Cardiac septum (tissue), 1 donor: ENCODE measurements around the gene KIF16B. TPM values are rescaled to one million over a fixed set of nuclear protein-coding genes. Genes with fewer than 3 reads are reported as not detected.
"Not testable (repeated sequence)": the region's sequence is repeated elsewhere in the genome, so short reads cannot be mapped to it uniquely, and the experiment has no call there.

ENCODE experiments used
- DNase-seq: peaks from one replicate; pipeline ENCODE4 v3.0.0-alpha.2; 2020; ENCODE audit warnings: low spot score
- intact Hi-C: fragments of 100-400 bp; cut with DNase I; formaldehyde crosslinking; loops from one replicate; pipeline ENCODE4 v1.14.0; 2022
- total RNA-seq: library from RNA; stranded (reverse); fragmentation: NEBNext Ultra II Directional; extraction: Animal tissue kit (Norgen Biotek cat#: 25700); gene quantifications from one replicate; pipeline ENCODE4 v1.2.1, GENCODE V29; 2021
- donor health status: DM: no; HTN: no; CAD: no.

Gene KIF16B
- total RNA-seq, 1 donor from 2014 or later: 19.7 TPM

DNA sequence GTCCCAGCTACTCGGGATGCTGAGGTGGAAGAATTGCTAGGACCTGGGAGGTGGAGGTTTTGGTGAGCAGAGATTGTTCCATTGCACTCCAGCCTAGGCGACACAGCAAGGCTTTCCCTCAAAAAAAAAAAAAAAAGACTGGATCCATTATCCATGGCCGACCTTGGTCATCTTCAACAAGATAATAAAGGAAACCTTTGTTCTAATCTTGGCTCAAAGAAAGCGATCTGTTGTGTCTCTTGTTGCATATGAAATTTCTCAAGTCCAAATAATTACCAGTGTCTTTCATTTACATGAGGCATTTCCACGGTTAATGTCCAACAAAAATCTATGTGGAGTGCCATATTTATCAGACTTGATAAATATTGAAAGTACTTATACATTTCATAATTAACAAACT is 23.7 kb upstream of the KIF16B start:
- DNase-seq: no peak
- intact Hi-C loops: no loop called here

DNA sequence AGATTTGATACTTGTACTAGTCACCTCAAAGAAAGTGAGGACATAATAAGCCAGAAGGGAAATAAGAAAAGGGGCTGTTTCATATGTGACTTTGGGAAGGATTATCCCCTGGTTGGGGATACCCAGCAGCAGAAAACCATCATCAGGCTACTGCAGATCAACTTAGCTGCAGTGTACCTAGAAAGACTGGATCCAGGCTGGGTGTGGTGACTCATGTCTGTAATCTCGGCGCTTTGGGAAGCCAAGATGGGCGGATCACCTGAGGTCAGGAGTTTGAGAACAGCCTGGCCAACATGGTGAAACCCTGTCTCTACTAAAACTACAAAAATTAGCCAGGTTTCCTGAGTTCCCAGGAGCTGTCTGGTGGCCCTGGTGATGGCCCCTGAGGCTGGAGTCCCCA is 23.2 kb upstream of the KIF16B start:
- DNase-seq, intact Hi-C loops: not testable (repeated sequence)

DNA sequence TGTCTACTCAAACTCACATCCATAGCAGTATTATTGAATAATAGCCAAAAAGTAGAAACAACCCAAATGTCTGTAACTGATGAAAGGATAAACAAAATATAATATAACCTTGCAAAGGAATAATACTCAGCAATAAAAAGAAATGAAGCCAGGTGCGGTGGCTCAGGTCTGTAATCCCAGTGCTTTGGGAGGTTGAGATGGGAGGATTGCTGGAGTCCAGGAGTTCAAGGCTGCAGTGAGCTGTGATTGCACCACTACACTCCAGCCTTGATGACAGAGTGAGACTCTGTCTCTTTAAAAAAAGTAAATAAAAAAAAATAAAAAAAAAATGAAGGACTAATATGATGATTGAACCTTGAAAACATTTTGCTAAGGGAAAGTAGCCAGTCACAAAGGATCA is 22.1 kb upstream of the KIF16B start:
- intact Hi-C loops: no loop called here
- no peak for DNase-seq

DNA sequence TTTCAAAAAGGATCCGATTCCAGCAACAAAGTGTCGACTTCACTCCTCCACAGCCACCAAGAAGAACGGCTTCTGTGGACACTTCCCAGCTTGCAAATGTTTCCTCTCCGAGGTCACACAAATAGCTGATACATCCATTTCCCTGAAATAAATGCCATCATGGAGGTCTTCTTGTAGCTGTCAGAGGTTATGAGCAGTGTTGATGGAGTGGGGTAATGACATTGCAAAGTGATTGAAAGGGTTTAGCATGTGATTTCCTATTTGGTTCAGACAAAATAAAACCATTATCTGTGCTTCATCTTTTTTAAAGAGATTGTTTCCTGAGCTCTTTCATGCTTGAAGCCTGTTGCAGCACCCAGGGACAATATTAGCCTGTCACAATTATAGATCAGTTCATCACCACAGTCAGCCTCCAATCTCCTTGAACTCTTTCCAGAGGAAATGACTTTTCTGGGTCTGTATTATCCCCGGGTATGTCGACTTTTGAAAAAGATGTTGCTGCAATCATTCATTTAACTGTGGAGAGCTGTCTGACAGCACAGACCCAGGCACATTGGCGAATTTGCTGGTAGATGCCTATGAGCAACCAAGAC is 16.9 kb upstream of the KIF16B start:
- intact Hi-C loops: no loop called here
- no peak for DNase-seq

DNA sequence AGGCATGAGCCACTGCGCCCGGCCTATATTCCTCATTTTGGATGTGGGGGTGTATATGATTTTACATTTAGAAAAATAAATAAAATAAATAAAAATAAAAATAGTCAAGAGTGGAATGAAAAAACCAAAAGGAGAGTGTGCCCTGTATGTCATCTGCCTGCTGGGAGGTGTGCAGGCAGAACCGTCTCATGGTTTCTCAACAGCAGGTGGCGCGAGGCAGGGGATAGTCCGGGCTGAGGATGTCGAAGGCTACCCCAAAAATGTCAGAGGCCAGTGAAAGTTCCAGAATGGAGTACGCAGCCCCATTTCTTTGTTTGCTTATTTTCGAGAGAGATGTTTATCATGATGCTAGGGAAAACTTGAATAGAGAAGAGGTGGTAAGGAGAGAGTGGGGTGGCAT is 16.4 kb upstream of the KIF16B start:
- intact Hi-C loops: no loop called here

DNA sequence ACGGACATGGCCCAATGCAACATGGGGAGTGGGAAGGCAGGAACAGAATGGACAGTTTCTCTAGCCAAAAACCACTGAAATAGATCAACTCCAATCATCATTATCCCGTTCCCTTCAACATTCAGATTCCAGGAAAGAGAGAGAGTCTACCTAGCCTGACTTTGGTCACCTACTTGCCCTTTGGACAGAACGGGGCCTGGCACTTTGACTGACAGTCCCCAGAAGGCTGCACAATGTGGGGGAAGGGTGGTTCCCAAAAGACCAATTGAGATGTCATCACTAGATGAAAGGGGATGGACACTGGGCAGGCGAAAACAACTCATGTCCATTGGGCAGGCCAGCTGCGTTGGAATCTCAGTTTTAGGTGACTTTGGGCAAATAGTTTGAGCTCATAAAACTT is 15.0 kb upstream of the KIF16B start:
- intact Hi-C loops: no loop called here
- no peak for DNase-seq

More for the DNA sequence above, 16.4 kb upstream of the KIF16B start:
- no peak for DNase-seq

DNA sequence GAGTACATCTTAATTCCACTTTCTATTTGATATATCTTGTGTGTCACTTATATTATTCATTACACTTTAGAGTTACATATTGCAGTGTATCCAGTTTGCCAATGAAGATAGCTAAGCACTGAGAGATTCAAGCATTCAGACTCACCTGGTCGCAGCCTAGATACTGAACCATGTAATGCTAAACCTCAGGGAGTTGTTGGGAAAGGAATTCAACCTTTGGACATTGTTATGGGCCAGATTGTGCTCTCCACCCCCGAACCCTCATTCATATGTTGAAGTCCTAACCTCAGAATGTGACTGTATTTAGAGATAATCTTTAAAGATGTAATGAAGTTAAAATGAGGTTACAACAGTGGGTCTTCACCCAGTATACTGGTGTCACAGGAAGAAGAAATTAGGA is 13.8 kb upstream of the KIF16B start:
- intact Hi-C loops: no loop called here

DNA sequence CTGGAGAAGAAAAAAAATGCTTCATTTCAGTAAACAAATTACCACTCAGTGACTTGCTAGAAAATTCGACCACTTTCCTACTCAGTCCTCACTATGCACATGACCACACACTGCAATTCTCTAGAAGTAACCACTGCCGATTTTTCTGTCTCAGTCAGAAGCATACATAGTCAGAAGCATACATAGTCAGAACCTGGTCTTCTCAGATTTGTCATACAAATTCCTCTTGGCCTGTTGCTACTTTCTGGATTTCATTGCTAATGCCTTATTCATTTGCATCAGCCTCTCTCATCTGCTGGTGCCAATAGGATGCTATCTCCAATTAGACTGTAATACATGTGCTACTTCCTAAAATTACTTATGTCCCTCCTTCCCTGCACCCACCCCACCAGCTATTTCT is 10.2 kb upstream of the KIF16B start:
- no peak for DNase-seq
- intact Hi-C loops: no loop called here

More for the DNA sequence above, 13.8 kb upstream of the KIF16B start:
- DNase-seq: no peak

DNA sequence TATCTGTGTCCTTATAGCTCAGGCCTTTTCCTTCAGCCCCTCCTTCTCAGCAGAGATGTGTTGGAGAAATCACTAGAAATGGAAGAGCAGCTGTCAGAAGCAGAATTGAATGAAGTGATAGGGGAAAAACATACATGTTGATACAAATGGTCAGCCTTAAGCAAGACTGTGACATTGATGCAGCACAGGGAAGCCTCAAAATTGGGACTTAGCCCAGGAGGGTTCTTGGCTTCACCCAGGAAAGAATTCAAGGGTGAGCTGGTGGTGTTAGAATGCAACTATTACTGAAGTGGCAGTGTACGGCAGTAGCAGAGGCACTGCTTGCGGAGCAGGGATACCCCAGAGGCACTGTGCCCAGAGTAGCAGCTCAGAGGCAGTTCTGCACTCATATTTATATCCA is 8.0 kb upstream of the KIF16B start:
- DNase-seq: no peak
- intact Hi-C loops: no loop called here

DNA sequence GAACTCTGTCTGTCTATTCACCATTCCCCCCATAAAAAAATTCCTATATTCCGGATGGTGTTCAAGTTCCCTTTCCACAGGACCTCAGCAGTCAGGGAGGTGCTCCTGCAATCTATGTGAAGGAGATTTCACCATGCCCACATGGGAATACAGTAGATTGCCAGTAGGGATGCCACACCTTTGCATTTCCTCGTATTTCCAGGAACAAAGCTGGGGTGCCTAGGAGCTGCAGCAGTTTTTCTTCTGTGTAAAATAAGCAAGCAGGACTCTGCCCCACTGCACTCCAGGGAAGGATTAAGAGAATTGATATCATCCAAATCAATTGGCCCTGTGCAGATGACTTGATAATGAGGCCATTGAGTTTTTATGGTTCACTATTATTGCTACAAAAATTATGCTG is 7.4 kb upstream of the KIF16B start:
- no peak for DNase-seq
- intact Hi-C loops: no loop called here

DNA sequence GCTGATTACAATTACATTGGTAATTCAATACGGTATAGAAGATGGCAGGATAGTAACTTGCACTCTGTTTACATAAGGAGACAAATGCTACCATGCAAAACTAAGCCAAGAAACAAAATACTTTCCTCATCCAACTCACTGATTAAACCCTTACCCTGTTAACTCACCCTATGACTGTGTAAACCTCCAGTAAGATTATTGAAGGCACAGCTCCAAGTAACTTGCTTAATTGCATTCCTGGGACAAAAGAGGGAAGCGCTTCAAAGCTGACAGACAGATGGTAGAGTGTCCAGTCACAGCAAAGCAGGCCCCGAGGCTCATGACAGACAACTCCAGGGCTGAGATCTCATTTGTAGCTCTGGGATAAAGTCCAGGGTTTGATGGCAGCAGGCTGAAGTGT is 6.9 kb upstream of the KIF16B start:
- intact Hi-C loops: no loop called here
- no peak for DNase-seq

DNA sequence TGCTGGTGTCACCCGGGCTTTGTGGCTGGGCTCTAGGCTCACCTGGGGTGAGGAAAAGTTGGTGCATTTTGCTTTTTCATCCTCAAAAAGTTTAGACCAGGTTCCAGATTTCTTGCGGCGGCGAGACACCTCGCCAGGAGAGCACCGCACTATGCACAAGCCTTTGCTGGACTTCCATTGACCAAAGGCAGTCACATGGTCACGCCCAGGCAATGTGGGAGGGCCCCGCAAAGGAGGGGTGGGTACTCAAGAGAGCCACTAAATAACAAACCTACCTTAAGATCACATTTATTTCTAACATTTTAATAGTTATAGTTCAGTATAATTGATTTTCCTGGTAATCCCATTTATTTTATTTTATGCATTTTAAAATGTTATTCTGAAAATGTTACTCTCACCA is 3.0 kb upstream of the KIF16B start:
- no peak for DNase-seq
- intact Hi-C loops: no loop called here

DNA sequence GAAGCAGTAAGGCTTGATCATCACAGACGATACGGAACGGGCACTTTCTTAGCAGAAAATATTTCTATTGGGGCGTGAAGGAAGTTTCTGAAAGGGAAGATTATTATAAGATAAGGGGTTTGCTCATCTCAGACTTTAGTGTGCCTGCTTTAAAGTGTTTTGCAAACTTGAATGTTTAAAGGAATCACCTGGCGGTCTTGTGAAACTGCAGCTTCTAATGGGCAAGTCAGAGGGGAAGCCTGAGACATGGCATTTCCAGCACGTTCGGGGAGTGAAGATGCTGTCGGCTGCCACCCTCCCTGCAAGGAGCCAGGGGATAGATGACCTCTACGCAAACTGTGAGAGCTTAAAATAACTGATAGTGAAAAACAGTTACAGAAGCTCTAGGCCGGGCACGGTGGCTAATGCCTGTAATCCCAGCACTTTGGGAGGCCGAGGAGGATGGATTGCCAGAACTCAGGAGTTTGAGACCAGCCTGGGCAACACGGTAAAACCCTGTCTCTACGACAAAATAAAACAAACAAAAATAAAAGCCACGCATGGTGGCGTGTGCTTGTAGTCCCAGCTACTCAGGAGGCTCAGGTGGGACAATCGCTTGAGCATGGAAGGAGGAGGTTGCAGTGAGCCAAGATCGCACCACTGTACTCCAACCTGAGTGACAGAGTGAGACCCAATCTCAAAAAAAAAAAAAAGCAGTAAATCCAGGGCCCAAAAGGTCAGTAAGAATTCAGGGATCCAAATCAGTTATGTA is 2.3 kb upstream of the KIF16B start:
- intact Hi-C loops: no loop called here
- DNase-seq: no peak

DNA sequence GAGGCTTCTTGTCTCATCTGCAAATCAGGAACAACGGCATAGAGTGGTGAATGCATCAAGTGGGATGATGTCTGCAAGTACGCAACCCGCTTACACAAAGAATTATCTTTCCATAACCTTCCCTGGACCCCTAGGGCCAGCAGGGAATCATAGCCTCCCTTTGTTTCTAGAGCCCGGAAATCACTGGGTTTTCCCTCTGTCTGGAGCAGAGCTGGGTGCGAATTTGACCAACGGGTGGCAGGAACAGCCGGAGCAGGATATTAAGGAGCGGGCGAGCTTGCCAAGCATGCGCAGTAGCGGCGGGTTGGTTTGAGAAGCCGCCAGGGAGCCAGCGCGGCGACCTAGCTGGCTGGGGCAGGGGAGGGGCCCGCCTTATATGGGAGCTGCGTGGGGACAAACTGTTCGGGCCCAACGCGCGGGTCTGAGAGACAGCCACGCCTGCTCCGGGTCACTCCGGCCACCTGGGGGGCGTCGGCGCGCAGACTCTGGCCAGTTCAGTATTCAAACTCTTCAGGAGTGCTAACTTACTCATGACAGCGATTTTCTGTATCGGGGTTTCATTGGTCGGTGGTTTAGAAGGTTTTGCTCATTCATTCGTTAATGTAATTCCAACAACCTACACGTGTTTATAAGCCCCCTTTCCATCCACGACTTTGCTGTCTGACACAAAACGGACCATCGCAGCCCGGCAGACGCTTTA is 1.6 kb upstream of the KIF16B start:
- peak; percentile 96 for DNase-seq
- intact Hi-C loops: loop anchor here (5.0 kb wide), 1 partner anchor 157 kb away; the partner anchor contains the start of gene SNRPB2

DNA sequence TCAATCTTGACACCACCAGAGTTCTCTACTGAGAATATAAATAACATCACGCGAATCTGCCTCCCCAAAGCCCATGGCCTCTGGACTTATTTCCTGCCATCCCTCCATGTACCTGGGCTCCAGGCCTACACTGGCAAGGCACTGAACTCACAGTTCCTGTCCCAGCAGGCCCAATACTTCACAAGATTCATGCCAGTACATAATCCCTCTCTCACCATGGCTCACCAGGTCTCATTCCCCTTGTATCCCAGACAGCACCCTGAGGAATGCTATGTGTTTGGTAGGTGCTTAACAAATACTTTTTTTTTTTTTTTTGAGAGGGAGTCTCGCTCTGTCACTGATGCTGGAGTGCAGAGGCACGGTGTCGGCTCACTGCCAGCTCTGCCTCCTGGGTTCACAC is 1.9 kb downstream of the KIF16B start:
- DNase-seq: no peak
- intact Hi-C loops: loop anchor here (5.0 kb wide), 1 partner anchor 161 kb away; the partner anchor contains the start of gene SNRPB2

DNA sequence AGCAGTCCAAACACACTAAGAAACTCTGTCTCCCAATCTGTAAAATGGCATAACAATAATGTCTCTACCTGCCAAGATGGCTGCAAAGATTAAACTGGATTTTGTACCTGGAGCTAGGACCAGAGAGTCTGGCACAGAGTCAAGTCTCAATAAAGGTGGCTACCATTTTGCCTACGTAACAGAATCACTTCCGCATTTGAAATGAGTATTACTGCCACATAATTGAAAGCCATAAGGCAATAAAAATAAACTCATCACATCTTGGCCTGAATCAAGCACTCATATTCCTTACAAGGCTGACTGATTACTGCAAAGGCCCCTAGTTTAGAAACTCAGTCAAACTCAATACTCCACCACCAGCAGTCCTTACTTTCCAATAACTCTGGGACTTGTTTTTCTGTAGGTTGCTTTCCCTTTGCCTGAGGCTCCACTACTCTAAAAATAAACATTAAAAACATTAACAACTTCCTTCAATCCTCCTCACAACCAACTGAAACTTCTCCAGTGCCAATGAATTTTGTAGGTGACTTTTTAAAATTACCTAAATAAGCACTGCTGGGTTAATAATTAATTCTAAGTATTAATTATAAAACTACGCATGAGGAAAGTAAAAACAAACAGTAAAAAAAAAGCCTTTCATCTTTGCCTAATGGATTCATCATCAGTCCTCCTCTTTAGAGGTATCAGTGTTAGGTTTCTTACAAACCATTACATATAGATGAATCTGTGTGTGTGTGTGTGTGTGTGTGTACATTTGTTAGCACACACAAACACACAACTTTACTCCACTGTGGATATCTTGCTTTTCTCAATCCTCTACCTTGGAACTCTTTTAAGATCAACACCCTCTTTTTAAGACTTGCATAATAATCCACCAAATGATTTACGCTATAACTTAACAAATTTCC is 3.7 kb downstream of the KIF16B start:
- intact Hi-C loops: loop anchor here (5.0 kb wide), 1 partner anchor 163 kb away; the partner anchor contains the start of gene SNRPB2
- DNase-seq: no peak

DNA sequence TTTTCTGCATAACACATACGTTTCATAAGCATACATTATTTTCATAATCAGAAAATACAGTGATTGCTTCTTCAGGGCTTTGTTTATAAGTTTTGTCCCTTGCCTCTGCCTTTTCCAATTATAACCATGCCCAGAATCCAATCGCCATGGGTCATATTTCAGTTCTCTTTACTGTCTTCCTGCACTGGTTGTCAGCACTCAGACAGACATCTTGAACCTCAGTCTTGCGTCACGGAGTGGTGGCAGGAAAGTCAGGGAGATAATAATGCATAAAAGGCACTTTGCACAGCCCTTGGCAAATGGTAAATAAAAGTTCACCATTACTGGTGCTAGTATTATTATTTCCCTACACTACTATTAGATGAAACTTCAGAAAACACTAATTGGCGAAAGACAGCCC is 7.2 kb downstream of the KIF16B start:
- intact Hi-C loops: no loop called here
- DNase-seq: no peak

DNA sequence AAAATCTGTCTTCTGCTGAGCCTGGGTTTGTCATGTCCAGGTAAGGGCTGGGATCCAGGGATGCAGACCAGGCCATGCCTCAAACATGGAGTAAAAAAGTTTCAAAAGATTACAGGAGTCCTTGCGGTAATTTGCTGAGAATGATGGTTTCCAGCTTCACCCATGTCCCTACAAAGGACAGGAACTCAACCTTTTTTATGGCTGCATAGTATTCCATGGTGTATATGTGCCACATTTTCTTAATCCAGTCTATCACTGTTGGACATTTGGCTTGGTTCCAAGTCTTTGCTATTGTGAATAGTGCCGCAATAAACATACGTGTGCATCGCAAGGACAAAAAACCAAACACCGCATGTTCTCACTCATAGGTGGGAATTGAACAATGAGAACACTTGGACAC is 9.2 kb downstream of the KIF16B start:
- intact Hi-C loops: not testable (repeated sequence)

DNA sequence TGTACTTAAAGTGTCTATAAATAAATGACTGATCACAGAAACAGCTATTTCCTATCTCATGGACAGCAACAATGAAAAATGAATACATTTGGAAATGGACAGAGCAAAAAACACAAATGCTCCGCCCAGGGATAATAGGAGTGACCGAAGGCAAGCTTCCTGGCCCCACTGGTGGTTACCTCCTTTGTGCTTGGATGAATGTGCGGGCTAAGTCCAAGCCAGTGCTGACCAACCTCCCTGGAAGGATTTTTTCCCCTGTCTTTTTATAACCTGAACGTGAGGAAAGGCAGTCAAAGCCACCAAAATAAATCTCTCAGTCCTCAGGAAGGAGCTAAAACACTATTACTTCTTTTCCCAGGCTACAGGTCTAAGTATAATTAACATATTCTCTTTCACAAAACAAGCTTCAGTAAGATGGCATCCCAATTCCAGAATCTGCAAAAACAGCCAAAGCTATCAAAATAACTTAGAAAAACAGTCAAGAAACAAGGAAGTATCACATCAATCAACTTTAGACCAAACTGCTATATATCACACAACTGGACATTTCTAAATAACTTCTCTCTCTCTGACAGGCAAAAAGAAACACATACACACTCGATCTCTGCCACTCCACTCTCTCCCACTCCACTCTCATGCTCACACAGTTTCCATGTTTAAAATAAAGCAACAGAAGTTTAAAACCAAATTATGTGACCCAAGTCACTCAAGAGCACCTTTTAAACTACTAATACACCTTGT is 10.0 kb downstream of the KIF16B start:
- DNase-seq: no peak
- intact Hi-C loops: no loop called here

More for the DNA sequence above, 9.2 kb downstream of the KIF16B start:
- not testable (repeated sequence) for DNase-seq
